HepG2 (cell line): ENCODE results near the gene FNDC3B. TPM values are rescaled to one million over a fixed set of nuclear protein-coding genes. Genes with fewer than 3 reads are reported as not detected.
A peak's percentile ranks its signal among the peaks of the same experiment; 100 is the strongest.

Experiments
- ATAC-seq: fragments of 200-7000 bp; cut with Tn5 transposase; 3 replicates; pipeline ENCODE4 v1.9.1; 2020; ENCODE audit warnings: mild to moderate bottlenecking, moderate library complexity
- BruUV-seq: library from RNA; stranded (reverse); fragments of 400-500 nt; replicated peaks from 2 replicates; lab custom pipeline; 2021; lab: Mats Ljungman, UMichigan
- CTCF ChIA-PET: fragments of 300-600 bp; formaldehyde crosslinking; extraction: SDS; loops from one replicate; lab custom pipeline; 2021; ENCODE audit warnings: low total read pairs, inconsistent platforms, low intra/inter-chr PET ratio; lab: Yijun Ruan, JAX
- POLR2A ChIA-PET: fragments of 350-600 bp; sonication (Branson Sonifier 250); formaldehyde crosslinking; loops from one replicate; lab custom pipeline; 2020; ENCODE audit warnings: antibody characterized with exemption, inconsistent platforms; lab: Yijun Ruan, JAX
- DNase-seq: peaks from one replicate; pipeline ENCODE4 v3.0.0-alpha.2; 2015; ENCODE audit warnings: low spot score
- FAIRE-seq: peaks from 3 replicates; lab custom pipeline; 2011; peaks lifted over from hg19 to GRCh38; lab: Jason Lieb, UNC
- H2AFZ ChIP-seq: one replicate; pipeline ENCODE4 v1.6.1; 2011; ENCODE audit warnings: low read length, inconsistent platforms
- H3K27ac ChIP-seq: fragments of 300-600 bp; 3 replicates; pipeline ENCODE4 v1.8.0; 2011; ENCODE audit warnings: mixed run types, mild to moderate bottlenecking, mixed read lengths, low read length, inconsistent platforms; ENCODE audit not compliant: insufficient read depth; ENCODE audit errors: extremely low read length
- H3K27me3 ChIP-seq, 2 experiments: fragments of 200-600 bp in 1 of 2; 2 replicates in 1 of 2; 3 replicates in 1 of 2; pipeline versions ENCODE4 v1.6.0 to v1.8.0; 2011; ENCODE audit warnings: low read length in 2 of 2, mild to moderate bottlenecking in 2 of 2, moderate library complexity in 2 of 2, inconsistent platforms in 1 of 2; ENCODE audit not compliant: insufficient read depth in 2 of 2, control insufficient read depth in 1 of 2
- H3K36me3 ChIP-seq, 2 experiments: fragments of 200-600 bp in 1 of 2; replicated peaks in 1 of 2; 2 replicates in 1 of 2; 3 replicates in 1 of 2; pipeline versions ENCODE4 v1.5.1 to v1.8.0; 2011; ENCODE audit warnings: low read length in 2 of 2, inconsistent platforms in 1 of 2; ENCODE audit not compliant: insufficient read depth in 2 of 2, control insufficient read depth in 1 of 2
- H3K4me1 ChIP-seq: 2 replicates; pipeline ENCODE4 v1.5.1; 2012; ENCODE audit warnings: low read length, inconsistent platforms; ENCODE audit not compliant: insufficient read depth
- H3K4me2 ChIP-seq: 2 replicates; pipeline ENCODE4 v1.6.0; 2011; ENCODE audit warnings: low read depth, low read length, inconsistent platforms
- H3K4me3 ChIP-seq, 3 experiments: fragments of 200-600 bp in 1 of 3; sonication (generic), shearing (Covaris generic) in 1 of 3; replicated peaks in 1 of 3; 2 replicates each; pipeline ENCODE4 v1.5.1; 2011 to 2016; ENCODE audit warnings: low read length in 3 of 3, inconsistent platforms in 2 of 3, low read depth in 2 of 3, mild to moderate bottlenecking in 2 of 3, control low read depth in 1 of 3, mixed read lengths in 1 of 3; ENCODE audit not compliant: insufficient read depth in 1 of 3
- H3K79me2 ChIP-seq: one replicate; pipeline ENCODE4 v1.6.1; 2011; ENCODE audit warnings: low read length, inconsistent platforms; ENCODE audit not compliant: insufficient read depth
- H3K9ac ChIP-seq: 2 replicates; pipeline ENCODE4 v1.6.0; 2011; ENCODE audit warnings: mild to moderate bottlenecking, low read depth, low read length, inconsistent platforms; ENCODE audit not compliant: insufficient read depth
- H3K9me3 ChIP-seq: 2 replicates; pipeline ENCODE4 v1.5.1; 2012; ENCODE audit warnings: mild to moderate bottlenecking, low read length
- H4K20me1 ChIP-seq: 2 replicates; pipeline ENCODE4 v1.6.0; 2011; ENCODE audit warnings: inconsistent platforms, mild to moderate bottlenecking, low read length, moderate library complexity; ENCODE audit not compliant: insufficient read depth
- ARNTL ChIP-seq: sonication (generic); formaldehyde crosslinking; IDR thresholded peaks from 2 replicates; pipeline ENCODE4 v1.4.0; 2020; ENCODE audit warnings: mild to moderate bottlenecking, missing genetic modification reagents
- FOSL2 ChIP-seq: sonication (generic); formaldehyde crosslinking; IDR thresholded peaks from 2 replicates; pipeline ENCODE4 v1.4.0; 2020; ENCODE audit warnings: missing genetic modification reagents
- GATAD1 ChIP-seq: IDR thresholded peaks from 2 replicates; pipeline ENCODE4 v1.6.1; 2016; ENCODE audit warnings: missing genetic modification reagents, missing compliant biosample characterization
- HES4 ChIP-seq: sonication (generic); formaldehyde crosslinking; IDR thresholded peaks from 2 replicates; pipeline ENCODE4 v1.9.0; 2021; ENCODE audit warnings: mild to moderate bottlenecking, missing genetic modification reagents, borderline replicate concordance
- HMG20A ChIP-seq: IDR thresholded peaks from 2 replicates; pipeline ENCODE4 v1.6.1; 2016; ENCODE audit warnings: borderline replicate concordance
- MIER3 ChIP-seq: IDR thresholded peaks from 2 replicates; pipeline ENCODE4 v1.6.1; 2016; ENCODE audit warnings: missing compliant biosample characterization, borderline replicate concordance
- MNT ChIP-seq: fragments of 450-650 bp; IDR thresholded peaks from 2 replicates; pipeline ENCODE4 v1.6.1; 2016
- PCBP1 ChIP-seq: fragments of 200-400 bp; formaldehyde crosslinking; IDR thresholded peaks from 2 replicates; pipeline ENCODE4 v1.6.1; 2017; ENCODE audit warnings: mild to moderate bottlenecking, low read depth, low read length, borderline replicate concordance
- PITX1 ChIP-seq: sonication (generic); formaldehyde crosslinking; IDR thresholded peaks from 2 replicates; pipeline ENCODE4 v1.5.1; 2020; ENCODE audit warnings: mild to moderate bottlenecking, missing genetic modification reagents
- RBM39 ChIP-seq: fragments of 200-400 bp; formaldehyde crosslinking; IDR thresholded peaks from one replicate; pipeline ENCODE4 v1.6.1; 2018; ENCODE audit warnings: antibody characterized with exemption, mild to moderate bottlenecking, low read depth, low read length; ENCODE audit not compliant: poor library complexity, severe bottlenecking
- ZNF143 ChIP-seq: sonication (generic); formaldehyde crosslinking; IDR thresholded peaks from 2 replicates; pipeline ENCODE4 v1.4.0; 2020; ENCODE audit warnings: missing genetic modification reagents
- ZNF333 ChIP-seq: sonication (generic); formaldehyde crosslinking; IDR thresholded peaks from 2 replicates; pipeline ENCODE4 v1.4.0; 2020; ENCODE audit warnings: mild to moderate bottlenecking, missing genetic modification reagents, borderline replicate concordance
- ZNF446 ChIP-seq: sonication (generic); formaldehyde crosslinking; IDR thresholded peaks from 2 replicates; pipeline ENCODE4 v1.5.0; 2020; ENCODE audit warnings: mild to moderate bottlenecking, missing genetic modification reagents
- ZNF484 ChIP-seq: sonication (generic); formaldehyde crosslinking; IDR thresholded peaks from 2 replicates; pipeline ENCODE4 v1.5.1; 2020; ENCODE audit warnings: mild to moderate bottlenecking, low read depth, missing genetic modification reagents, borderline replicate concordance
- ZNF547 ChIP-seq: sonication (generic); formaldehyde crosslinking; IDR thresholded peaks from 2 replicates; pipeline ENCODE4 v1.5.1; 2020; ENCODE audit warnings: mild to moderate bottlenecking, missing genetic modification reagents
- ZNF713 ChIP-seq: sonication (generic); formaldehyde crosslinking; IDR thresholded peaks from 2 replicates; pipeline ENCODE4 v1.4.0; 2020; ENCODE audit warnings: mild to moderate bottlenecking, missing genetic modification reagents
- ZNF776 ChIP-seq: sonication (generic); formaldehyde crosslinking; IDR thresholded peaks from 2 replicates; pipeline ENCODE4 v1.4.0; 2020; ENCODE audit warnings: mild to moderate bottlenecking, missing genetic modification reagents
- WGBS: methylation state at CpG from one replicate; pipeline ENCODE4 v1.1.6; 2017; ENCODE audit warnings: low lambda C conversion rate; 5-methylcytosine and 5-hydroxymethylcytosine counted together
- in situ Hi-C: cut with HindIII; loops from 2 replicates; pipeline ENCODE4 v1.10.0; 2017; ENCODE audit warnings: low pct_unique_long_range_greater_than_20kb; ENCODE audit not compliant: extremely low pct_ligation_motif_present
- intact Hi-C: fragments of 100-400 bp; cut with micrococcal nuclease; formaldehyde crosslinking; loops from one replicate; pipeline ENCODE4 v1.10.0; 2022; ENCODE audit not compliant: unreplicated experiment
- polyA plus RNA-seq, 8 experiments: library from polyadenylated mRNA; depleted of rRNA in 3 of 8; stranded (reverse) in 7 of 8; unstranded in 1 of 8; fragments of >200 nt; fragmentation: Illumina TruSeq in 4 of 8; extraction: Trizol in 4 of 8; gene quantifications; 2 replicates each; pipeline versions ENCODE4 v1.2.1 to v1.2.3, GENCODE V29; 2011 to 2016; ENCODE audit warnings: low read depth in 4 of 8, missing spikeins in 1 of 8, mixed read lengths in 1 of 8; ENCODE audit not compliant: insufficient read depth in 1 of 8
- total RNA-seq, 5 experiments: library from RNA; depleted of rRNA; stranded (reverse); fragments of >200 nt; fragmentation: Illumina TruSeq; extraction: Trizol; gene quantifications; 2 replicates each; pipeline ENCODE4 v1.2.3, GENCODE V29; 2016; ENCODE audit warnings: low read depth in 1 of 5

FNDC3B gene
- total and polyA plus RNA-seq, 2 of the 13 experiments (the other 11 are each of a cell fraction or from before 2014, with no cell fraction given): 74.8 to 103 TPM

DNA sequence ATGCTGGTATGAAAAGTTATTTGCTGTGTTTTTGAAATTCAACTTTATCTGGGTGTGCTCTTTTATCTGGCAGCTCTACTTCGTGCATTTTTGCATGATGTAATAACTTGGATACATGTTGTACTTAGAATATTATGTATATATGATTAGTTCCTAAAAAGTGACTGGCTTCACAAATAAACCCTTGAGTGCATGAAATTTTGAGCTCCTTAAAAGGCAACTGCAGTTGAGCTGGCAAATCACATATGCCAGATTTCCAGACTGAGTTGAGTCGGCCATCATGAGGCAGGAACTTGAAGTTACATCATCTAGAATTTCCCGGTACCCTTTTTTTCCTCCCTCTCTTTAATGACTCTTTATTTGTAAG lies 162.5 kb downstream of the FNDC3B start:
- H3K79me2 ChIP-seq: peaks cover 91% of the 10 kb centered on the region
- WGBS: 77% methylated on average over 3 of the region's 3 CpGs

More for the DNA sequence above, 162.5 kb downstream of the FNDC3B start:
- DNase-seq (no peak), FAIRE-seq (no peak), ATAC-seq (no peak)
- no TSS peak for BruUV-seq
- Histone ChIP-seq H3K27ac (peak overlapping the region; percentile 71), H3K4me1 (peaks cover 85% of the 10 kb centered on the region), H3K36me3 (peaks cover 12 to 31% of the 10 kb centered on the region in 2 experiments; a peak in 4 of 5 replicates), H3K27me3 (no peaks in the 10 kb centered on the region), H3K9ac (no peak overlapping the region), H4K20me1 (peaks cover 94% of the 10 kb centered on the region), H3K9me3 (no peaks in the 10 kb centered on the region), H3K4me2 (peak overlapping the region; percentile 25), H2AFZ (no peak overlapping the region), H3K4me3 (no peak overlapping the region)
- in situ Hi-C loops: no loop called here
- TF ChIP-seq HMG20A (CRISPR knock-in tag): no peak
- no peak for TF ChIP-seq ZNF446 (CRISPR knock-in tag)
- TF ChIP-seq GATAD1: no peak
- no peak for TF ChIP-seq ZNF143 (CRISPR knock-in tag)
- no peak for TF ChIP-seq ZNF333 (CRISPR knock-in tag)
- no peak for TF ChIP-seq ZNF776
- no peak for TF ChIP-seq ZNF484 (CRISPR knock-in tag)
- TF ChIP-seq FOSL2 (CRISPR knock-in tag): no peak
- no peak for TF ChIP-seq MIER3 (CRISPR knock-in tag)
- no peak for TF ChIP-seq RBM39
- no peak for TF ChIP-seq PITX1 (CRISPR knock-in tag)
- no peak for TF ChIP-seq PCBP1
- no peak for TF ChIP-seq ZNF547 (CRISPR knock-in tag)
- no peak for TF ChIP-seq HES4
- TF ChIP-seq ZNF713 (CRISPR knock-in tag): no peak
- no peak for TF ChIP-seq MNT
- no peak for TF ChIP-seq ARNTL (CRISPR knock-in tag)
- intact Hi-C loops: loop anchor here (2.0 kb wide), 1 partner anchor 21 kb away; no protein-coding TSS in a partner anchor
- POLR2A ChIA-PET: interaction anchor here (0.6 kb wide), 1 partner anchor 21 kb away, joined by 5 read pairs; no protein-coding TSS in a partner anchor
- CTCF ChIA-PET: no interaction called here
